ENCODE results near the gene RYR1.
"Not testable (repeated sequence)": the region's sequence is repeated elsewhere in the genome, so short reads cannot be mapped to it uniquely, and the experiment has no call there.

Gene RYR1

DNA sequence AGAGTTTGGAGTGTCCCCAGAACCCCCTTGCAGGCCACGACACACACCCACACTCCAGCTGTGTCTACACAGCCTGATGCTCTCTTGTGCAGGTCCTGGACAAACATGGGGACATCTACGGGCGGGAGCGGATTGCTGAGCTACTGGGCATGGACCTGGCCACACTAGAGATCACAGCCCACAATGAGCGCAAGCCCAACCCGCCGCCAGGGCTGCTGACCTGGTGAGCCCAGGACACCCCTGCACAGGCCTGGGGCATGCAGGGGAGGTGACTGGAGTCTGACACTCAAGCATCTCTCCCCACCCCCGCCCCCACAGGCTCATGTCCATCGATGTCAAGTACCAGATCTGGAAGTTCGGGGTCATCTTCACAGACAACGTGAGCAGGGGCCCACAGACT, 144.3 kb downstream of the RYR1 start:
- no peak for DNase-seq

DNA sequence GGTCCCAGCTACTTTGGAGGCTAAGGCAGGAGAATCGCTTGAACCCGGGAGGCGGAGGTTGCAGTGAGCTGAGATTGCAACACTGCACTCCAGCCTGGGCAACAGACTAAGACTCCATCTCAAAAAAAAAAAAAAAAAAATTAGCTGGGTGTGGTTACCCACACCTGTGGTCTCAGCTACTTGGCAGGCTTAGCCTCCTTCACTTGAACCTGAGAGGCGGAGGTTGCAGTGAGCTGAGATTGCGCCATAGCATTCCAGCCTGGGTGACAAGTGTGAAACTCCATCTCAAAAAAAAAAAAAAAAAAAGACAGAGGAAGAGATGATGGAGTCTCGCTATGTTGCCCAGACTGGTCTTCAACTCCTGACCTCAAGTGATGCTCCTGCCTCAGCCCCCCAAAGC, 145.8 kb downstream of the RYR1 start:
- DNase-seq = not testable (repeated sequence)

- no peak for DNase-seq
Measured at GRCh38 chr19:38580080-38580479, 146.6 kb downstream of the RYR1 start.

DNA sequence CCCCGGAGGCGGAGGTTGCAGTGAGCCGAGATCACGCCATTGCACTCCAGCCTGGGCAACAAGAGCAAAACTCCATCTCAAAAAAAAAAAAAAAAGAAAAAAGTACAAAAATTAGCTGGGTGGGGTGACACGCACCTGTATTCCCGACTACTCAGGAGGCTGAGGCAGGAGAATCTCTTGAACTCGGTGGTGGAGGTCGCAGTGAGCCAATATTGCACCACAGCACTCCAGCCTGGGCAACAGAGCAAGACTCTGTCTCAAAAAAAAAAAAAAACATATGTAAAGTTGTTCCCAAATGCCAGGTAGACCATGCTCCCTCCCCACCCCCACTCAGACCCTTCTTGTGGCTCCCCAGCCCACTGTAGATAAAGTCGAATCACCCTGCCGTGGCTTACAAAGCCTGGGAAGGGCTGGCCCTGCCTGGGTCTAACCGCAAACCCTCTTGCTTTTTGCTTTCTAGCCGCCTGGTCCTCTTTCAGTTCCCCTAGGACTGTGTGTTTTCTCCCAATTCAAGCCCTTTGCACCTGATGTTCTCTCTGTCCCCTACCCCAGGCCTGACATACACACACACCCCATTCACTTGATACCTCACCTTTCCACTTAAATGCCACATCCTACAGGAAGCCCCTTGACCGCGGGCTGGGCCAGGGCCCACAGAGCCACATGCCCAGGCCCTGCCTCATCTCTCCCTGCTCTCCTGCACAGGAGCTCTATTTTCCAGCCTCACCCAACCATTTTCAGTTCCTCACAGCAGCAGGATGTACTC, 149.9 kb downstream of the RYR1 start:
- no peak for DNase-seq

DNA sequence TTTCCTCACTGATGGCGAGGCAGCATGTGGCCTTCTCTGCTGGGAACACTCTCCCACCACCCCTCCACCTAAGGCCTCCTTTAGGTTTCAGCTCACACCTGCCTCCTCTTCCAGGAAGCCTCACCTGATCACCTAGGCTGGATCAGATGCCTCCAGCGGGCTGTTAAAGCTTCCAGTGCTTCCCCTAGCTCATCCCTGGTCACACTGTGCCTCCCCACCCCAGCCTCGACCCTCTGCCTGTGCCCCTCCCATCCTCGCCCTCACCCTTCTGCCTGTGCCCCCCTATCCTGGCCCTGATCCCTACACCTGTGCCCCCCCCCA, 150.5 kb downstream of the RYR1 start:
- no peak for DNase-seq

DNA sequence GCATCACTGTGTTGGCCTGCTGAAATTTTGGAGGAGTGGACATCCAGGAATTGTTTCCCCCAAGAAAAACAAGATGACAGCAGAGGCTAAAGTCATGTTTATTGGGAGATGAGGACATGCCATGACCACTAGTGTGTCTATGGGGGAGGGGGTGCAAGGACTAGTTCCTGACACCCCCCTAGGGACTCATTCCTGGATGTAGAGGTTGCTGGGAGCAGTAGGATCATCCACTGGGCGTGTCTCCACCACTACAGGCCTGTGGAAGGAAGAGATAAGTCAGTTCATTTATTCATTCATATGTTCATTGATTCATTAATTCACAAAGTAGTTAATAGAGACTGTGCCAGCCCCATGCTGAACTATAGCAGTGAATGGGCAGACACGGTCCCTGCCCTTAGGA, 154.1 kb downstream of the RYR1 start:
- DNase-seq = no peak

- no peak for DNase-seq
Measured at GRCh38 chr19:38588041-38588440, 154.6 kb downstream of the RYR1 start.

DNA sequence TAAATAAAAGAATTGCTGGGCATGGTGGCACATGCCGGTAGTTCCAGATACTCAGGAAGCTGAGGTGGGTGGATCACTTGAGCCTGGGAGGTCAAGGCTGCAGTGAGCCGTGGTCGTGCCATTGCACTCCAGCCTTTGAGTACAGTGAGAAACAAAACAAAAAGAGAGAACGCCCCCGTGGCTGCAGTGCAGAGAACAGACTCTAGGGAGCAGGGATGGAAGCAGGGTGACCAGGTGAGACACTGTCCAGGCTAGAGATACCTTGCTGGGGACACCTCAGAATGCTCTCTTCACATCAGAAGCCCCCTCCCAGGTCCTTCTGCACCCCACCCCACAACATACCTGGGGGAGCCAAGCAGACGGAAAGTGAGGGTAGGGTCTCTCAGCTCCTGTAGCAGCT, 159.4 kb downstream of the RYR1 start:
- no peak for DNase-seq

DNA sequence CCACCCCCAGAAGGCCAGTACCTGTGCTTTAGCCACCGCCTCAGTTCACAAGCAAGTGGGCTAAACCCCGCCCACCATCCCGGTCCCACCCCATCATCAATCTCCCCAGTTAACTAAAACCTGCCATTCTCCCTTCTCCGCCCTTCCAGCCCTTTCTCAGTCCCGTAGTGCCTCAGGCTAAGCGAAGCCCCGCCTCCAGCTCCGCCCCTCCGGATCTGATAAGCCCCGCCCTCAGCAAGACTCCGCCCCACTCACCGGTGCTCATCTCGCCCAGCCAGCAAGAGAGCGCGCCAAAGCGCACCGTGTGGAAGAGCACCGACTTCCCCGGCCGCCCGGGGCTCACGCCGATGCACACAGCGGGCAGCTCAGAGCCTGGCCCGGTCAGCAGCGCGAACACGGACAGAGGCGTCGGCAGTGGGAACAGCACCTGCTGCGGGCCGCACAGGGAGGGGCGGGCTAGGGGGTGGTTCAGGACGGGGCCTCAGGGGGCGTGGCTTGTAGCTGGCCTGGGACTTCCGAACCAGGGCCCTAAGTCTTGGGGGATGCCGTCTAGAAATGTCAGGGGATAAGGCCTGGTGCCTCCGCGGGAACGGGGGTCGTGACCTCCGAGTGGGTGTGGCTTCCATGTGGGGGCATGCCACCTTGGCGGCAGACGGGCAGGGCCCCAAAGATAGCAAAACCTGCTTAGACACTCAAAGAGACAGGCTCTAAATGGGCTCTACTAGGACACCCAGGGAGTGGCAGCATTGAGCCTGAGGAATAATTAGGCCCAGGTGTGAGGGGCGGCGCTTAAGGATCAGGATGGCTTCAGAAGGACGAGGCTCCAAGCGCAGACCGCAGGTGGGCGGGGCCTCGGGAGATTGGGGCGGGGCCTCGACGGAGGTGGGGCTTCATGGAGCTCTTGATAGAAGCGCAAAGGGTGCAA, 162.8 kb downstream of the RYR1 start:
- DNase-seq = no peak

- DNase-seq = no peak
Measured at GRCh38 chr19:38597075-38597474, 163.6 kb downstream of the RYR1 start.

GRCh38 chr19:38599722-38600121, 166.2 kb downstream of the RYR1 start:
- DNase-seq = no peak

GRCh38 chr19:38602856-38603255, 169.4 kb downstream of the RYR1 start:
- not testable (repeated sequence) for DNase-seq

- DNase-seq = no peak
Measured at GRCh38 chr19:38606131-38606530, 172.6 kb downstream of the RYR1 start.

DNA sequence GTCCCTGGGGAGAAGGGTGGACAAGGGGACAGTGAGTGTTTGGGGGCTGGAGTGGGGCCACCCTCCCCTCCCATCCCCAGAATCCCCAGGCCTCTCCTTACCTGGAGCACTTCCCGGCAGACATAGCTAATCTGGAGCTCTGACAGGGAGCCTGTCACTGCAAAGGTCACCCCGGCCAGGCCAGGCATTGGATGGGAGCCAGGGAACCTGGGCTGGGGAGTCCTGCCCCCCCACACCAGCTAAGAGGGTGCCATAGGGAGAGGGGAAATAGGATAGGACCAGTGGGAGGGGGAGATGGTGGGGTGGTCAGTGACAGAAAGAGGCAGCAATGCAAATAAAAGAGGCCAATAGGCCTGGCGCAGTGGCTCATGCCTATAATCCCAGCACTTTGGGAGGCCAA, 180.8 kb downstream of the RYR1 start:
- DNase-seq = no peak

GRCh38 chr19:38615007-38615581, 181.6 kb downstream of the RYR1 start:
- no peak for DNase-seq

DNA sequence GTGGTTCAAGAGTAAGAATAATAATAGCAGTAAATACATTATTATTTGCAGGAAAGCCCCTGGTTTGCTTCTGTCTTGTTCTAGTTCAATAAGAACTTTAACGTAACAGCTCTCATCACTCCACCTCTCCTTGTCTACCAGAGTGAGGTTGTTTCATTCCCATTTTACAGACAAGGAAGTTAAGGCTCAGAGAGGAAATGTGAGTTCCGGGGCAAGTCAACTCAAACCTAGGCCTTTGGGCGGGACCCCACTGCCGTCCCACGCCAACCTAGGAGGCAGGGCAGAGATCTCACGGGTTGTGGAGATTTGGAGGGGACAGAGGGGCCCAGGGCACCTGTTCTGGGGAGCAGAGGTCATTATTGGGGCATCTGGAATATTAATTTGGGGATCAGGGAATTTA, 182.8 kb downstream of the RYR1 start:
- DNase-seq = no peak

GRCh38 chr19:38617283-38617763, 183.8 kb downstream of the RYR1 start:
- no peak for DNase-seq

DNA sequence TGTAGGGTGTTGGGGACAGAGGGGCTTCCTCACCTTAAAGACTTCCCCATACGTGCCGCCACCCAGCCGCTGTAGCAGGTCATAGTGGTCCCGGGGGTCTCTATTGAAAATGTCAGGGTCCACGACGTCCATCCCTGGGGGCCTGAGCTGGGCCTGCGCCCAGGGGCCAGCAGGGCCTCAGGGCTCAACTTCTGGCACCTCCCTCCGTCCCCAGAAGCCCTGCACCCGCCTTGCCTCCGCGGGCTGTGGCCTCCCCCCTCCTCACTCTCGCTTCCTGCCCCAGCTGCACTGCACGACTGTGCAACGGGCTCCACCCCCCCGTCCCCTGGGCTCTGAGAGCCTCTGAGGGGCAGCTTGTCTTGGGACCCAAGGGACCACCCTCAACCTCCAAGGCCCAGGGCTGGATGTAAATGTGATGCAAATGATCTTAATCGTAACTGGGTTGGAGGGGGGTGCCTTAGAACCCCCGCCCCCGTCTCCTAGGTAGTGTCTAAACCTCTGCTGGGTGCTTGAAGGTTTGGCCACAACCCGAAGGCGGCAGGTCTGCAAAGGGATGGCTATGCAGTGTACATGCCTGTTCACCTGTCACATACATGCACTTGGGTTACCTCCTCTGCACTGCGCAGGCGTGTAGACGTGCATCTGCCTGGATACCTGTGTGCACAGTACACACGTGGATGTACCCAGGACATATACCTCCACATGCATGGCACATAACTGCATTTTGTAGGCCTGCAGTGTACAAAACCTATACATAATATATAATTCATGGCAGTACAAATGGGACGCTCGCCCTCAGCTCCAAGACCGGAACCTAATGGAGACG, 184.5 kb downstream of the RYR1 start, which contains the start of gene MAP4K1:
Gene MAP4K1 (minus strand): TSS at position 190 of the 826 bp plus-strand sequence. CDS start 58 bp downstream, at position 132.
- peak in 1 of 2 donors; percentile 11 for DNase-seq

DNA sequence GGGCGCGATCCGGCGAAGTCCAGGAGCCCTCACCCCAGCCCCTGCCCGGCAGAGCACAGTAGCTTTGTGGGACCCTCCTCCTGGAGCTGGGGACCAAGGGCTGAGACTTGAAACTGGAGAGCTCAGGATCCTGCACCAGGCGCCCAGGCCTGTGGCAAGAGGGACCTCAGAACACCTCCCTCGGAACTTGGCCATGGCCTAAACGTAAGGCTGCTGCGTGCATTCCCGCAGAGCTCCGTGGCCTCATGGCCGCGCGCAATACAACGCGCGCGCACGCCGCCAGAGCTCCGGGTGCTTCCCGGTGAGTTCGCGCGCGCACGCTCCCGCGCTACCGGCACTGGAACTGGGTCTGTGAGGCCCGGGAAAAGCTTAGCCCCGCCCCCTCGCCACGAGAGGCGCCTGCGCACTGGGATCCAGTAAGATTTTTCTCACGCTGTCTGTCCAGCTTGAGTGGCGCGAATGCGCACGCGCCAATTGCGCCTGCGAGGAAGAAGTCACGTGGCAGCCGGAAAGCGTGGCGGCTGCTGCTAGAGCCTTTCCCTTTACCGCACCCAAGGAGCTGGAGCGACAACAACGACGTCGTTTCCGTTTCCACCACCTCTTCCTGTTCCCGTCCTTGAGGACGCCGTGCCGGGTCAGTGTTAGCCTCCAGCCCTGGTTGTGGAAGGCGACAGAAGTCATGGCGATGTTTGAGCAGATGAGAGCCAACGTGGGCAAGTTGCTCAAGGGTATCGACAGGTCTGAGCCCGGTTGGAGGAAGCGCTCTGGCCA, 185.3 kb downstream of the RYR1 start, which contains the start of gene EIF3K:
Gene EIF3K (plus strand): TSS at position 599 of the 771 bp plus-strand sequence. CDS start 81 bp downstream, at position 680.
- DNase-seq = peak; percentile 97

- DNase-seq = no peak
Measured at GRCh38 chr19:38619361-38620174, 186.1 kb downstream of the RYR1 start.

DNA sequence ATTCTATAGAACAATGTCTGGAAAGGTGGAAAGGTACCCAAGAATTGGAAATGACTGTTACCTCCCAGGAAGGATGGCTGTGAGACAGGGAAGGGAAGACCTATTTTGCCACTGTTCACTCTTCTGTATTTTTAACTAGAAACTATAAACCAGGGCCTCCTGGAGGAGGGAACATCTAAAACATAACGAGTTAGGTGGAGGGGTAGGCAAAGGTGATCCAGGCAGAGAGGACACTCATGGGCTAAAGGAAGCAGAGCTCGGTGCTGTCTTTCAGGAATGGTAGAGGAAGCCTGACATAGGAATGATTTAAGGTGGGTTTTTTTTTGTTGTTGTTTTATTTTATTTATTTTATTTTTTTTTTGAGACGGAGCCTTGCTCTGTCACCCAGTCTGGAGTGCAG, 191.3 kb downstream of the RYR1 start:
- no peak for DNase-seq

Data from hippocampal formation (tissue), 2 donors.